Osteocyte (in vitro differentiated cells): Measurements from ENCODE around the gene USP15. TPM values are rescaled to one million over a fixed set of nuclear protein-coding genes. Genes with fewer than 3 reads are reported as not detected.

Experiments used
- DNase-seq: peaks from one replicate; pipeline ENCODE4 v3.0.0; 2021; ENCODE audit warnings: mixed read lengths; ENCODE audit not compliant: unreplicated experiment; ENCODE audit errors: extremely low spot score
- H3K27ac Mint-ChIP-seq: one replicate; pipeline ENCODE4 v1.8.0; 2021; ENCODE audit warnings: mild to moderate bottlenecking, mixed read lengths; ENCODE audit not compliant: unreplicated experiment
- H3K27me3 Mint-ChIP-seq: one replicate; pipeline ENCODE4 v1.8.0; 2021; ENCODE audit warnings: mixed read lengths; ENCODE audit not compliant: unreplicated experiment
- H3K36me3 Mint-ChIP-seq: one replicate; pipeline ENCODE4 v1.8.0; 2021; ENCODE audit warnings: mixed read lengths; ENCODE audit not compliant: unreplicated experiment
- H3K4me1 Mint-ChIP-seq: one replicate; pipeline ENCODE4 v1.8.0; 2021; ENCODE audit warnings: mixed read lengths; ENCODE audit not compliant: unreplicated experiment
- H3K4me3 Mint-ChIP-seq: one replicate; pipeline ENCODE4 v1.8.0; 2021; ENCODE audit warnings: mild to moderate bottlenecking, moderate library complexity, mixed read lengths; ENCODE audit not compliant: unreplicated experiment
- H3K9me3 Mint-ChIP-seq: one replicate; pipeline ENCODE4 v1.8.0; 2021; ENCODE audit warnings: mixed read lengths; ENCODE audit not compliant: unreplicated experiment
- CTCF ChIP-seq: fragments of 200-600 bp; sonication (generic); IDR thresholded peaks from 2 replicates; pipeline ENCODE4 v1.5.0; 2021; ENCODE audit warnings: antibody characterized with exemption, mild to moderate bottlenecking, moderate library complexity
- total RNA-seq: library from RNA; stranded (reverse); gene quantifications from 2 replicates; pipeline ENCODE4 v1.2.1, GENCODE V29; 2021

The USP15 gene
- total RNA-seq, 1 donor from 2014 or later = 45.0 TPM

GRCh38 chr12:62279058-62279457 lies 18.9 kb downstream of the USP15 start:
- DNase-seq = no peak
- H3K4me1 Mint-ChIP-seq = peaks cover 14% of the 10 kb centered on the region
- no peak overlapping the region for H3K27ac Mint-ChIP-seq
- H3K27me3 Mint-ChIP-seq = no peaks in the 10 kb centered on the region
- no peaks in the 10 kb centered on the region for H3K9me3 Mint-ChIP-seq
- TF ChIP-seq CTCF = no peak
- no peak overlapping the region for H3K4me3 Mint-ChIP-seq
- H3K36me3 Mint-ChIP-seq = no peaks in the 10 kb centered on the region

DNA sequence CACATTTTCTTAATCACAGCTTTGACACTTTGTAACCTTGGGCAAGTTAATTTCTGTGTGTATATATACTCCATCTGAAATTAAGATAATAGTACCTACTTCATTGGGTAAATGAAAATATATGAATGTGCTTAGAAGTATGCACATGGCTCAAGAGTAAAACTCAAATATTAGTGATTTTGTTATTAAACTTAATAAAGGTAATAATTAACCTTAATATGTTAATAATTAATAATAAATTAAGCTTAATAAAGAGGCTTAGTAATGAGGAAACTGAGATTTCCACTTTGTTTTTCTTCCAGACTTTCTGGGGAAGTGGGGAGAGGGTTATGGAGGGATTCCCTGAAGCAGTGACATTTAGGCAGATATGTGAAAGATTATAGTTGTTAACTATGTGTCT lies 19.8 kb downstream of the USP15 start:
- Mint-ChIP-seq H3K27me3 (no peaks in the 10 kb centered on the region), H3K27ac (no peak overlapping the region), H3K4me3 (no peak overlapping the region), H3K36me3 (no peaks in the 10 kb centered on the region), H3K4me1 (peaks cover 14% of the 10 kb centered on the region), H3K9me3 (no peaks in the 10 kb centered on the region)
- DNase-seq = no peak
- TF ChIP-seq CTCF = no peak

DNA sequence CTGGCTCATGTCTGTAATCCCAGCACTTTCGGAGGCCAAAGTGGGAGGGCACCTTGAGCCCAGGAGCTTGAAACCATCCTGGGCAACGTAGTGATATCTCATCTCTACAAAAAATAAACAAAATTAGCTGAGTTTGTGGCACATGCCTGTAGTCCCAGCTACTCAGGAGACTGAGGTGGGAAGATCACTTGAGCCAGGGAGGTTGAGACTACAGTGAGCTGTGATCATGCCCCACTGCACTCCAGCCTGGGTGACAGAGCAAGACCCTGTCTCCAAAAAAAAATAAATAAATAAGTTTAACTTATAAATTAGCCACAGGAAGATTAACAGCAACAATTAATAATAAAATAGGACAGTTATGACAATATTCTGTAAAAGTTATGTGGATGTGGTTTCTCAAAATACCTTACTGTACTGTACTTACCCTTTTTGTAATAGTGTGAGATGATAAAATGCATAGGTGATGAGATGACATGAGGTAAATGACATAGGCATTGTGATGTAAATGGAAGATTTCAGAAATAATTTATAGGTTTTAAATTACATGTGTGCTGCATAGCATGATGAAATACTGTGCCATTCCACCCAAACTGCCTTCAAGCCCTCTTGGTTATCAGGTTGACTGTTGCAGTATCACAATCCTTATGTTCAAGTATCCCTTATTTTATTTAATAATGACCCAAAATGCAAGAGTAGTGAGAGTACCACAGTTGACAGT lies 22.0 kb downstream of the USP15 start:
- H3K9me3 Mint-ChIP-seq = peaks cover 4% of the 10 kb centered on the region
- peaks cover 19% of the 10 kb centered on the region for H3K4me1 Mint-ChIP-seq
- H3K4me3 Mint-ChIP-seq = no peak overlapping the region
- no peak for TF ChIP-seq CTCF
- H3K27ac Mint-ChIP-seq = no peak overlapping the region
- no peaks in the 10 kb centered on the region for H3K27me3 Mint-ChIP-seq
- H3K36me3 Mint-ChIP-seq = peaks cover under 1% of the 10 kb centered on the region
- DNase-seq = no peak

DNA sequence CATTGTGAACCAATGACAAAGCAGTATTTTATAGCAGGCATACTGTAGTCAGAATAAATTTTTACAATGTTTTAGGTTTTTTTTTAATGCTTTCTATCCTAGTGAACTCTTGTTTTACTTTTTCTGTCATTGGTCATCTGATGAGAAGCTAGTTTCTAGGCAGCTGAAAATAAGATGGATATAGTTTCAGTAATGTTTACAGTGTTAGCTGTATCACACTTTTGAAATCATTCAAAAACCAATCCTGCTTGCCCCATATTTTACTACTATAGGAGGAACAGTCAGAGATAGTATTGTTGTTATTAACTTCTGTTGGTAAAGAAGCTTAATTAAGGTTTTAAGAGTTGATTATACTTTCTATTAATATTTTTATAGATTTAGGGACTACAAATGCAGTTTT lies 24.5 kb downstream of the USP15 start:
- TF ChIP-seq CTCF = no peak
- DNase-seq = no peak
- H3K9me3 Mint-ChIP-seq = peaks cover 9% of the 10 kb centered on the region
- peaks cover 25% of the 10 kb centered on the region for H3K4me1 Mint-ChIP-seq
- H3K27ac Mint-ChIP-seq = no peak overlapping the region
- H3K36me3 Mint-ChIP-seq = peaks cover 5% of the 10 kb centered on the region
- no peaks in the 10 kb centered on the region for H3K27me3 Mint-ChIP-seq
- no peak overlapping the region for H3K4me3 Mint-ChIP-seq

DNA sequence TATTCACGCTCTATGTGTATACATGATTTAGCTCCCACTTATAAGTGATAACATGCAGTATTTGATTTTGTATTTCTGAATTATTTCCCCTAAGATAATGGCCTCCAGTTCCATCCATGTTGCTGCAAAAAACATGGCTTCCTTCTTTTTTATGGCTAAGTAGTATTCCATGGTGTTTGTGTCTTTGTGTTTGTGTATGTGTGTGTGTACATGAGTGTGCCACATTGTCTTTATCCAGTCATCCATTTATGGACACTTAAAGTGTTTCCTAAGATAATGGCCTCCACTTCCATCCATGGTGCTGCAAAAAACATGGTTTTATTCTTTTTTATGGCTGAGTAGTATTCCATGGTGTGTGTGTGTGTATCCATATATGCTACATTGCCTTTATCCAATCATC lies 25.1 kb downstream of the USP15 start:
- Mint-ChIP-seq H3K36me3 (peaks cover 9% of the 10 kb centered on the region), H3K4me1 (peaks cover 29% of the 10 kb centered on the region), H3K4me3 (no peak overlapping the region), H3K9me3 (peaks cover 14% of the 10 kb centered on the region), H3K27ac (no peak overlapping the region), H3K27me3 (no peaks in the 10 kb centered on the region)
- no peak for TF ChIP-seq CTCF
- DNase-seq = no peak
